ENCODE data around the gene CCT2.
A peak's percentile ranks its signal among the peaks of the same experiment; 100 is the strongest.

The CCT2 gene

GRCh38 chr12:69569236-69569635 is 16.0 kb upstream of the CCT2 start:
- no peak overlapping the region for H3K9ac ChIP-seq (ENCODE audit: low read depth, low read length, poor library complexity, severe bottlenecking)

DNA sequence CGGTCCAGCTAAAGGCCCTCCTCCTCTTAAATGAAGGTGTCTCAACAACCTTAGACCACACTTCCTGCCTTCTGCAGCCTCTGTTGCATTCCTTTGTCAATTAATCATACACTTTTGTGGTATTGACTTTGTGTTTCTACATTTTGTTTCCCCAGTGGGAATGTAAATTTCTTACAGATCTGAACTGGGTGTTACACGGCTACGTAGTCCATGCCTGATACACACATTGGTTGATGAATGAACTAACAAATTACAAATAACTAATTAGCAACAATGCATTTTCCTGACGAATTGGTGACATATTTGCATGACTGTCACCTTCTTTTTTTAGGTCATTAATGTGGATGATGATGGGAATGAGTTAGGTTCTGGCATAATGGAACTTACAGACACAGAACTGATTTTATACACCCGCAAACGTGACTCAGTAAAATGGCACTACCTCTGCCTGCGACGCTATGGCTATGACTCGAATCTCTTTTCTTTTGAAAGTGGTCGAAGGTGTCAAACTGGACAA is 15.2 kb upstream of the CCT2 start:
- H3K36me3 ChIP-seq (ENCODE audit: insufficient read depth, low read length), result peaks cover 66% of the 10 kb centered on the region
- no peaks in the 10 kb centered on the region for H3F3A ChIP-seq (ENCODE audit: low read depth)
- no peak overlapping the region for H2AFZ ChIP-seq (ENCODE audit: low read length)
- H3K4me2 ChIP-seq (ENCODE audit: low read depth, low read length, poor library complexity, severe bottlenecking), result no peak overlapping the region
- H3K4me3 ChIP-seq (ENCODE audit: low read length, poor library complexity, severe bottlenecking), result no peak overlapping the region
- no peaks in the 10 kb centered on the region for H3K9me3 ChIP-seq (ENCODE audit: insufficient read depth, low read depth, low read length)
- H3K9me2 ChIP-seq (replicated peaks; ENCODE audit: low read depth, low read length), result no peaks in the 10 kb centered on the region
- H3K79me2 ChIP-seq (ENCODE audit: insufficient read depth, low read length), result no peaks in the 10 kb centered on the region
- H3K4me1 ChIP-seq (ENCODE audit: insufficient read depth, low read length, poor library complexity, severe bottlenecking), result no peaks in the 10 kb centered on the region
- no peak for TF ChIP-seq EZH2phosphoT487 (IDR thresholded peaks at IDR 0.05; ENCODE audit: borderline replicate concordance)
- TF ChIP-seq, protein P1, sequence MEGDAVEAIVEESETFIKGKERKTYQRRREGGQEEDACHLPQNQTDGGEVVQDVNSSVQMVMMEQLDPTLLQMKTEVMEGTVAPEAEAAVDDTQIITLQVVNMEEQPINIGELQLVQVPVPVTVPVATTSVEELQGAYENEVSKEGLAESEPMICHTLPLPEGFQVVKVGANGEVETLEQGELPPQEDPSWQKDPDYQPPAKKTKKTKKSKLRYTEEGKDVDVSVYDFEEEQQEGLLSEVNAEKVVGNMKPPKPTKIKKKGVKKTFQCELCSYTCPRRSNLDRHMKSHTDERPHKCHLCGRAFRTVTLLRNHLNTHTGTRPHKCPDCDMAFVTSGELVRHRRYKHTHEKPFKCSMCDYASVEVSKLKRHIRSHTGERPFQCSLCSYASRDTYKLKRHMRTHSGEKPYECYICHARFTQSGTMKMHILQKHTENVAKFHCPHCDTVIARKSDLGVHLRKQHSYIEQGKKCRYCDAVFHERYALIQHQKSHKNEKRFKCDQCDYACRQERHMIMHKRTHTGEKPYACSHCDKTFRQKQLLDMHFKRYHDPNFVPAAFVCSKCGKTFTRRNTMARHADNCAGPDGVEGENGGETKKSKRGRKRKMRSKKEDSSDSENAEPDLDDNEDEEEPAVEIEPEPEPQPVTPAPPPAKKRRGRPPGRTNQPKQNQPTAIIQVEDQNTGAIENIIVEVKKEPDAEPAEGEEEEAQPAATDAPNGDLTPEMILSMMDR (conservative IDR thresholded peaks at IDR 0.05; ENCODE audit: low read length), result no peak
- no peaks in the 10 kb centered on the region for H3K27me3 ChIP-seq (ENCODE audit: insufficient read depth, low read length, poor library complexity, severe bottlenecking)
- no peaks in the 10 kb centered on the region for H4K20me1 ChIP-seq (ENCODE audit: insufficient read depth, low read length, poor library complexity, severe bottlenecking)
- H3K9ac ChIP-seq (ENCODE audit: low read depth, low read length, poor library complexity, severe bottlenecking), result no peak overlapping the region

More at GRCh38 chr12:69569236-69569635, 16.0 kb upstream of the CCT2 start:
- Histone ChIP-seq H3K9me2 (replicated peaks; ENCODE audit: low read depth, low read length) (no peaks in the 10 kb centered on the region), H3K4me1 (ENCODE audit: insufficient read depth, low read length, poor library complexity, severe bottlenecking) (no peaks in the 10 kb centered on the region), H3K79me2 (ENCODE audit: insufficient read depth, low read length) (no peaks in the 10 kb centered on the region), H4K20me1 (ENCODE audit: insufficient read depth, low read length, poor library complexity, severe bottlenecking) (no peaks in the 10 kb centered on the region), H3F3A (ENCODE audit: low read depth) (no peaks in the 10 kb centered on the region), H3K4me2 (ENCODE audit: low read depth, low read length, poor library complexity, severe bottlenecking) (no peak overlapping the region), H3K27me3 (ENCODE audit: insufficient read depth, low read length, poor library complexity, severe bottlenecking) (no peaks in the 10 kb centered on the region), H2AFZ (ENCODE audit: low read length) (no peak overlapping the region), H3K36me3 (ENCODE audit: insufficient read depth, low read length) (peaks cover 66% of the 10 kb centered on the region), H3K9me3 (ENCODE audit: insufficient read depth, low read depth, low read length) (no peaks in the 10 kb centered on the region), H3K4me3 (ENCODE audit: low read length, poor library complexity, severe bottlenecking) (no peak overlapping the region)
- TF ChIP-seq EZH2phosphoT487 (IDR thresholded peaks at IDR 0.05; ENCODE audit: borderline replicate concordance), result no peak
- TF ChIP-seq, protein P1 (conservative IDR thresholded peaks at IDR 0.05; ENCODE audit: low read length), result no peak

GRCh38 chr12:69570545-69571399 is 14.5 kb upstream of the CCT2 start:
- Histone ChIP-seq H4K20me1 (ENCODE audit: insufficient read depth, low read length, poor library complexity, severe bottlenecking) (no peaks in the 10 kb centered on the region), H3K36me3 (ENCODE audit: insufficient read depth, low read length) (peaks cover 70% of the 10 kb centered on the region), H3F3A (ENCODE audit: low read depth) (no peaks in the 10 kb centered on the region), H3K4me2 (ENCODE audit: low read depth, low read length, poor library complexity, severe bottlenecking) (no peak overlapping the region), H3K79me2 (ENCODE audit: insufficient read depth, low read length) (no peaks in the 10 kb centered on the region), H3K27me3 (ENCODE audit: insufficient read depth, low read length, poor library complexity, severe bottlenecking) (no peaks in the 10 kb centered on the region), H3K9me3 (ENCODE audit: insufficient read depth, low read depth, low read length) (no peaks in the 10 kb centered on the region), H3K9me2 (replicated peaks; ENCODE audit: low read depth, low read length) (no peaks in the 10 kb centered on the region), H3K4me3 (ENCODE audit: low read length, poor library complexity, severe bottlenecking) (no peak overlapping the region), H2AFZ (ENCODE audit: low read length) (no peak overlapping the region), H3K4me1 (ENCODE audit: insufficient read depth, low read length, poor library complexity, severe bottlenecking) (no peaks in the 10 kb centered on the region), H3K9ac (ENCODE audit: low read depth, low read length, poor library complexity, severe bottlenecking) (no peak overlapping the region)
- no peak for TF ChIP-seq EZH2phosphoT487 (IDR thresholded peaks at IDR 0.05; ENCODE audit: borderline replicate concordance)
- TF ChIP-seq, protein P1 (conservative IDR thresholded peaks at IDR 0.05; ENCODE audit: low read length), result peak; percentile 85
